NCI-H2171 (cell line): ENCODE measurements around the gene PPP1R16B.

Experiments
- DNase-seq: peaks from one replicate; lab custom pipeline; 2025; lab: John Stamatoyannopoulos, UW

PPP1R16B gene

DNA sequence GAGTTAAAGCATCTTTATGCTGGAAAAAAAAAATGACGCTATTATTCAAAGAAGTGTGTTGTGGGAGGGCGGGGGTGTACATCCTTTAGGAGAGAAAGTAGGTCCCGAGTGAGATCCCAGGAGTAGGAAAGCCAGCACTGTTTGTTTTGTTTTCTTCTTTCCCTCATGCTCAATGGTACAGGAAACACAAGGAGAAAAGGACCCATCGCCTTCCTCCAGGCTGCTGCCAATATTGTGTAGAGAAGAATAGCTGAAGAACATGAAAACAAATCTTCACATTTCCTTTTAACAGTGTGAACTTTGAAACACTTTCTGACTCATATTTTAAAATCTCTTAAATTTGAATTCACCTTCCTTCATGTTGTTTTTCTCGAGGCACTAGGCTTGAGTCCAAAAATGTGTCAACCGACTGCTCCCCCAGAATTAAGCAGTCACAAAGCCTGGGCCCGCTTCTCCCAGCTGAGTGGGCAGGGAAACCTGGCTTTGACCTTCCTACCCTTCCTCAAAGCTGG lies 22.3 kb downstream of the PPP1R16B start:
- DNase-seq = no peak

DNA sequence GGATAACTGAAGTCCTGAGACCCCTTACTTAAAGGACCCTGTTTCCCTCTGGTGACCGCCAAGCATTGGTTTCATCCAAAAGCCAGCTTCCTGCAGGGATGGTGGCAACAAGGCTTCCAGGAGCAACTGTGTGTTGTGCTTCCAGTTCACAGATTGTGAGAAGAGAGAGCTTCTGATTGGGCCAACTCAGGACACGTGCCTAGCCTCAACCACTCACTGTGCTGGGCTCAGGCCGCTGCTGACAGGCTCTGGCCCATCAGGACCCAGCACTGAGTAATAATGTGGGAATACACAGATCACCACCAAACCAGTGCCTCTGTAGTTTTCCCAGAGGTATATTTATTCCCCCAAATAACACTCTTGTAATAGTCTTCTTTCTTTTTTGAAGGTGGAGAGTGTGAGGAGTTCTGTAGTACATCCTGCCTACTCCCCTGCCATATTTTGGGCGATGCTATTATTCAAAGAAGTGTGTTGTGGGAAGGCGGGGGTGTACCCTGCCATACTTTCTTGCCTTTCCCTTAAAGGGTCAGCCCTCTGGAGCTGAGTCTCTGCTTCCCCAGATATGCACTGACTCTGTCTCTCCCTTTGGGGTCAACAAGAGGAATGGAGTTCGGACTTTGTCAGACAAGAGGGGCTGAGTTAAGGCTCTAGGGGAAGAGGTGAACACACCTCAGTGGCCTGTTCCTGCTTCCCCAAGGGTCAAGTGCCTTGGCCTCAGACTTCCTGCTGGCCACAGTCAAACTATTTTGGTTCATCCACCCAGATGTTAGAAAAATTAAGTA lies 23.2 kb downstream of the PPP1R16B start:
- DNase-seq = no peak

DNA sequence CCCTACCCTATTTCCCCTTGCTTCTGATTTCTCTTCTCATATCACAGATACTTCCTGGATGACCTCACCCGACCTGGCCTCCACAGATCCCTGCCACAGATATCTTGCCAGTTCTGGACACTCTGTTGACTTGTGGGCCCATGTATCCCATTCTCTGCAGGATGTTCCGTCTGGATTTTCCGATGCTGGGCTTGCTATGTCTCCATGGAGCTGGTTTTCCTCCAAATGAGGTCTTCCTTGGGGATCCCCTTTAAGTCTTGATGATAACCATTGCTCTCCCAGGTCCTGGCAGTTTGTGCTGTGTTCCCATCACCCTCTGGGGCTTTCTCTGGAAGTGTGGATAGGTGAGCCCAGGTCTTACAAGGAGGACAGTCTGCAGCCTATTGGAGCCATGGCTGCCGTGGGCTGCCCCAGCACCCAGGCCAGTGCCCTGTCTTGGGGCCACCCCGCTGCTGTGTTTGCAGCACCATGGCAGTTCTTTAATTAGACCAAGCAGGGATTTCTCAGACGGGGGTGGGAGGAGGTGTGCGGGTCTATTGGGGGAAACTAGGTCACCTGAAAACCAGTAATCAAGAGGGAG lies 23.9 kb downstream of the PPP1R16B start:
- DNase-seq = no peak

DNA sequence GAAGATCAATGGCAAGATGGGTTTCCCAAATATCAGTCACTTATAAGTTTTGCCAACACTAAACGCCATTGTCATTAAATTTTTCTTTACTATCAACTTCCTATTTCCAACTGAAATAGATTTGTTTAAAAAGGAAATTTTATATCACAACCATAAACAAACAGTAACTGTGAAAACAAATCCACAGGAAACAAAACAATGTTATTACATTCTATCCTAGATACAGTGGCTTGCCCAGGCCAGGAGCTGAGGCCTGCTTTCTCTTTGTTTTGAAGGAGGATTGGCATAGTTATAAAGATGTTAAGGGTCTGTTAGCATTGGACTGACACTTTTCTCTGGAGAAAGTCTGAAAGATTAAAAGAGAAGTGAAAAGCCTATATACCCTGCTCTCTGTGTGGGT lies 24.9 kb downstream of the PPP1R16B start:
- DNase-seq = no peak

DNA sequence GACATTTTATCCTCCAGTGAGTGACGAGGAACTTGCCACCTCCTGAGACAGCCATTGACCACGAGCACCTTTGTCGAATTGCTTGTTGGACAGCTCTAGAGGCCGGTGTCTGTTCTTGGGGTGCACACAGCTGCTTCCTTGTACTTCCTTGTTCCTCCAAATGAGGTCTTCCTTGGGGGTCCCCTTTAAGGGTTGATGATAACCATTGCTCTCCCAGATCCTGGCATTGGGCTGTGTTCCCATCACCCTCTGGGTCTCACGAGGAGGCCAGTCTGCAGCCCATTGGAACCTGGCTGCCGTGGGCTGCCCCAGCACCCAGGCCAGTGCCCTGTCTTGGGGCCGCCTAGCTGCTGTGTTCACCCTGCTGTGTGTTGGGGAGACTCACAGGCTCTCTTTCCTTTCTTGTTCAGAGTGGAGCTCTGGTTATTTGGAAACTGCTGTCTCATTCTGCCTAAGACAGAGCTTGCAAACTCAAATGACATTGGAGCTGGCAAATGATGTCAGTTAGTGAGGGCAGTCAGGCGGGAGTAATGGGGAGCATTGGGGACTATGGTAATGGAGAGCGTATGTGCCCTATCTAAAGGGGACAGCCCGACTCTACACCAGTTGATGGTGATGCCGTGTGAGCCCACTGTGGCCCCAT lies 25.7 kb downstream of the PPP1R16B start:
- DNase-seq = no peak

DNA sequence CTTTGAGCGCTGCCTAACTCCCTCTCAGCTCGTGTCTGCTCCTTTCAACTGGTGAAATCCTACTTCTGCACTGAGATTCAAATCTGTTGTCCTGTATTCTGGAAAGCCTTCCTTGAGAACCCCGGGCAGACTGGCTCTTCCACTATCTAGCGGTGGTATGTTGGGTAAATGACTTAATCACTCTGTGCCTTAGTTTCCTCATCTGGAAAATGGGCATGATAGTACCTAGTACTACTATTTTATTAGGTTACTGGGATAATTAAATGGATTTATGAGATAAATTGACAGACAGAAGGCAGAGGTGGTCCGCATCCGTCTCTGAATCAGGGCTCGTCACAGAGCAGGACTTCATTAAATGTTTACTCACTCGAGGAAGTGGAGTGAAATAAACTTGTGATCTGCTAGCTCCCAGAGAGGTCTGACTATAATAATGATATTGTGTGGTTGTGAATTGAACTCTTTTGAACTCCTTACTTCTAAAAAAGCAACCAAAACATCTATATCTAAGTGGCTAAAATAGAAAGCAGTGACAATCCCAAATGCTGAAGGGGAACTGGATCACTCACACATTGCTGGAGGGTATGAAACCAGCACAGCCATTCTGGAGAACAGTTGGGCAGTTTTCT lies 26.6 kb downstream of the PPP1R16B start:
- no peak for DNase-seq

DNA sequence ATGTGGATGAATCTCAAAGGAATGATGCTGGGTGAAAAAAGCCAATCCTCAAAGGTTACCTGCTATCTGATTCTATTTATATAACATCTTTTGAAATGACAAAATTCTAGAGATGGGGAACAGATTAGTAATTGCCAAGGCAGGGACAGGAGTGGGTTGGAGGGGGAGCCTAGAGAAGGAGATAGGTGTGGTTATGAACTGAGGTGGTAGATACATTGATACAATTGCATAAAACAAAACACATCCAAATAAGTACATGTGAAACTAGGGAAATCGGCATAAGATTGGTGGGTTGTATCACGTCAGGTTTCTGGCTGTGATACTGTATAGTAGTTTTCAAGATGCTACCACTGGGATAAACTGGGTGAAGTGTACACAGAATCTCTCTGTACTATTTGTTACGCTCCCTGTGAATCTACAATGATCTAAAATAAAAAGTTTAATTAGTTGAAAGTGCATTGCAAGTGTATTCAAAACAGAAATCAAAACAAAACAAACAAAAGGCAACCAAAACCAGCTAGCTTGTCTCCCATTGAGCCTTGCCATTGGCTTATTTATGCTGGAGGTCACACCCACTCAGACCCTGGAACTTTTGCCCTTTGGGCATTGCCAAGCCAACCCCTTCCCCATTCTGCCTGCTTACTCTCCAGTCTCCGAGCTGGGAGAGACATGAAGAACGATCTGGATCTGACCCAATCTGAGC lies 27.8 kb downstream of the PPP1R16B start:
- no peak for DNase-seq

DNA sequence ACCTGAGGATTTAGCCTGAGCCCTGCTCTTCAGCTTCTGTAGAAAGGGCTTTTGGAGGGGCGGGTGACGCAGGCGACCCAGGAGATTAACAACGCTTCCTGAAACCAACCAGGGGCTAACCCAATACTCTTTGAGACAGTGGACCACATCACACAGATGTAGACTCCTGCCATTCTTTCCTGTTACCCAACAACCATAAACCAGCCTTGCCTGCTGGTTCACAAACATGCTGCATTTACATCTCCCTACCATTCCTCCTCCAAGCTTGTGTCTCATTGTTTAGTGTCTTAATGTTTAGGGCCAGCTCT lies 28.3 kb downstream of the PPP1R16B start:
- DNase-seq = no peak

DNA sequence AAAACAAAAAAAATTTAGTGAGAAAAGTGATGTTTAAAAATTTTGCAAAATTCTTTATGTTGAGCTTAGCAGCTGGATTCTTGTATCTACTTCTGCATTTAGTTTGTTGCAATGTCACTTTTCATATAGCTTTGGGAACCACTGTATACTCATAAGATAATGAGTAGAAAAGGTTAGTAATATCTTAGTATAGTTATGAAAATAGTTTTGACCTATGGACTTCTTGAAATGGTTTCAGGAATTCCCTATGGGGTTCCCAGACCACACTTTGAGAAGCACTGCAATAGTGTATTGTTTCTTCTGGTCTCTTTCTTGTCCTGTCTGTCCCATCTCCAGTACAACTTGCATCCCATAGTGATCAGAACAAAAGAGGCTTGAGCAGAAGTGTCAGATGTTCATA lies 29.4 kb downstream of the PPP1R16B start:
- no peak for DNase-seq

DNA sequence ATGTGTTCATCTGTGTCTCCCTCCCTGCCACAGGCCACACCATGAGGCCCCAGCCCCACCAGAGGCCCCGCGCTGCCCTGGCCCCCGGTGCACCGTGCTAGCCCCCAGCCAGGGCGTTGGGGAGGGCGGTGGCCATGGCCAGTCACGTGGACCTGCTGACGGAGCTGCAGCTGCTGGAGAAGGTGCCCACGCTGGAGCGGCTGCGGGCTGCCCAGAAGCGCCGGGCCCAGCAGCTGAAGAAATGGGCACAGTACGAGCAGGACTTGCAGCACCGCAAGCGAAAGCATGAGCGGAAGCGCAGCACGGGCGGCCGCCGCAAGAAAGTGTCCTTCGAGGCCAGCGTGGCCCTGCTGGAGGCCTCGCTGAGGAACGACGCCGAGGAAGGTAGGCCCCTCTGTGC lies 30.3 kb downstream of the PPP1R16B start:
- DNase-seq = no peak

DNA sequence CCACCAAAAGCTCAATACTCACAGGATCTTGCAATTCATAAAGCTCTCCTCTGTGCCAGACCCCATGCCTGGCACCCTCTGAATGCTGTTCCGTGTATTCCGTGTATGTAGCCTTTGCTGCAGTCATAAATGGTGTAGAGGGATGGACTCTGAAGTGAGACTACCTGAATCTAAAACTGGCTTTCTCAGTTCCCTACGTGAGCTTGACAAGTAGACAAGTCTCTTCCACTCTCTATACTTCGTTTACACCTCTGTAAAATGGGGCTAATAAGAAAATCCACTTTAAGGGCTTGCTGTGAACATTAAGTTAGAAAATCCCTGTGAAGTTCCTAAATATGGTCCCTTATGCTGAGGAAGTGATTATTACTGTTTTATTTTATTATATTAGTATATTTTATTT lies 31.5 kb downstream of the PPP1R16B start:
- DNase-seq = no peak

DNA sequence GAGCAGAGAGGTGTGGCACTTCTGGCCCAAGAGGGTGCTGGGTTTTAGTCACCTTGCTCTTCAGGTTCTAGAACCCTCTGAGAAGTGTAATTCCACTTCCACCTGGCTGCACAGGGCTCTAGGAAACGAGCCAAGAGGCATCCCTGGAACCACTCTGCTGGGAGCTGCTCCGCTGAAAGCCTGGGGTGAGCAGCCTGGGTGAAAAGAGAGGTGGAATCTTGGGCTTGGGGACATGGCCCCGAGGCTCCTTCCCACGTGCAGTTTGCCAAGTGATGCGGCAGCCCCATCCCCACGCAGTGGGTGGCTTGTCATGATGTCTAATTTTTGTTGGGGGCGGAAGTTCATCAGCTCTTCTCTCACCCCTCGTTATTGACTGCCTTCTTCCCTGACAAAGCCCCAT lies 32.8 kb downstream of the PPP1R16B start:
- no peak for DNase-seq

DNA sequence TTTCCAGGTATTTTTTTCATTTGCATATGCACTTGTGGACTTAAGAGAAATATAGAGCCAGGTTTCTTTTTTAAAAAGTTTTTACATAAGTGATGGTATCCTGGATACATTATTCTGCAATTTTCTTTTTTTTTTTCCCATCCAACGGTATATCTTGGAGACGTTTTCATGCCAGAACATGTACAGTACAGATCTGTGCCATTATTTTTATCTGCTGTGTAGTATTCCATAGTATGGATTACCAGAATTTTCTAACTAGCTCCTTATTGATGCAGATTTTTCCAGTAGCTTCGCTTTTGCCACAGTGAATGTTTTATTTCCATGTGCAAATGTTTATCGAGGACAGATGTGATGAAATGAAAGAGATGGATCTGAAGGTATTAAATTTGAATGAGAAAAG lies 34.1 kb downstream of the PPP1R16B start:
- DNase-seq = no peak

DNA sequence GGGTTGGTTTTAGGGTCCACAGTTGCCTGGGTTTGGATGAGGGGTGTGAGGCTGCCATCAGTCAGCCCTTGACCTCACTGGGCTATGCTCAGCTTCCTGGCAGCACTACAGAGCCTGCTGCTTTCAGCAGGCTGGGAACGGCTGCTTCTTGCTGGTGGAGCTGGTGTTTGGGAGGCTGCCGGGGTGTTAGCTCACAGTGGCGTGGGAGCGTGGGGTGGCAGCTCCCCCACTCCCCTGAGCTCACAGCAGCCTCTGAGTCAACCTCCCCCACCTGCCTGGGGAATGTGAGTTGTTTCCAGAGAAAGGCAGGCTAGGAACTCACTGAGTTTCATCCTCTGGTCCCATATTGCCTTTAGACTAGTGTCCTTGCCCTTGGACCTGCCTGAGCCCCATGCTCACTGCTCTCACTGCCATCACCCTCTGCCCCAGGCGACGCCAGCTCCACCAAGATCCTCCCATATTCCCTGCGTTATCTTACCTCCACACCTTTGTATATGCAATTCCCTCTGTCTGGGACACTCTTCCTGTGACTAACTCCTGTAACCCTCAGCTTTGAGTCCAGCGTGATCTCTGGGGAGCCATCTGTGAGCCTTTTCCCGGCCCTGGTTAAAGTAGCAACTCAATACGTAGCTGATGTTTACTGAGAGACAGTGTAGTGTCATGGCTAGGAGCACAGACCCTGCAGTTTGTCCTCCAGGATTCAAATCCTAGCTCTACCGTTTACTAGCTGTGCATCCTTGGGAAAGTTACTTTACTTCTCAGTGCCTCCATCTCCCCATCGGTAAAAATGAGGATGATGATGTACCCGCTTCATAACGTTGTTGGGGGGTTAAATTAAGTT lies 34.8 kb downstream of the PPP1R16B start:
- no peak for DNase-seq

DNA sequence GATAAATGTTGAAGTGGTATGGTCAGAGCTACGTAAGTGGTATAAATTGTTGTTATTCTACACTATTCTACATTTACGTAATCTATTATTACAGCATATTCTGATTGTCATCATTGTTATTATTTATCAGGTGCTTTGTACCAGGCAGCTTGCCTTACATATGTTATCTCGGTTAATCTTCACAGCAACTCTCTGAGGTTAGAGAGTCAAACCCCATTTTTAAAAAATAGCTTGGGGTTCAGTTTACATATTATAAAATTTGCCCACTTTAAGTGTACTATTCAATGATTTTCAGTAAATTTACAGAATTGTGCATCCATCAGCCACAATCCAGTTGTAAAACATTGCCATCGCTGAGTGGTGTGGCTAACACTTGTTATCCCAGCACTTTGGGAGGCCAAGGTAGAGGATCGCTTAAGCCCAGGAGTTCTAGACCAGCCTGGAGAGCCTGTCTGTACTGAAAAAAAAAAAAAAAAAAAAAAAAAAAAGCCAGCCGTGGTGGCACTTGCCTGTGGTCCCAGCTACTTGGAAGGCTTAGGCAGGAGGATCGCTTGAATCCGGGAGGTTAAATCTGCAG lies 35.5 kb downstream of the PPP1R16B start:
- DNase-seq = no peak

DNA sequence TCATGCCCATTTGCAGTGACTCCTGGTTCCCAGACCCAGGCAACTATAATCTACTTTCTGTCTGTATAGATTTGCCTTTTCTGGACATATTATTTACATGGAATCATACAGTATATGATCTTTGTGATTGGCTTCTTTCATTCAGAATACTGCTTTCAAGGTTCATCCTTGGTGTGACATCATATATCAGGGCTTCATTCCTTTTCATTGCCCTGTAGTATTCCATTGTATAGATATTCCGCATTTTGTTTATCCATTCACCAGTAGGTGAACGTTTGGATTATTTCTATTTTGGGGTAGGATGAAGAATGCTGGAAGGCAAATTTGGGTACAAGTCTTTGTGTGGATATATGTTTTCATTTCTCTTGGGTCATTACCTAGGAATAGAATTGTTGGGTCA lies 36.1 kb downstream of the PPP1R16B start:
- no peak for DNase-seq

DNA sequence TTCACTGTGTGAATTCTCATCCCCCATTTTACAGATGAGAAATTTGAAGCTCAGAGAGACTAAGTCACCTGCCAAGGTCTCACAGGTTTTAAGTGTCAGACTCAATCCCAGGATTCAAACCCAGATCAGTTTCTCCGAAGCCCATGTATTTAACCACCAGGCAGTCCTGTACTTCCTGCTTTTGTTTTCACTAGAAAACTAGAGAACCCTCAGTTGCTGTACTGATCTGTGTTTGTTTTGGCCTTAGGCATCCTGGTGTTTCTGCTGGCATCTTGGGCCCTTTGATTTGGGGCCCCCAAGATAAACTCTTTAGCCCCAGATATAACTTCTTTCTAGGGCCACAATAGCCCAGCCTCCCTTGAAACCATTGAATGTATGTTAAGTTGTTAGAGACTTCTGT lies 36.5 kb downstream of the PPP1R16B start:
- DNase-seq = no peak

DNA sequence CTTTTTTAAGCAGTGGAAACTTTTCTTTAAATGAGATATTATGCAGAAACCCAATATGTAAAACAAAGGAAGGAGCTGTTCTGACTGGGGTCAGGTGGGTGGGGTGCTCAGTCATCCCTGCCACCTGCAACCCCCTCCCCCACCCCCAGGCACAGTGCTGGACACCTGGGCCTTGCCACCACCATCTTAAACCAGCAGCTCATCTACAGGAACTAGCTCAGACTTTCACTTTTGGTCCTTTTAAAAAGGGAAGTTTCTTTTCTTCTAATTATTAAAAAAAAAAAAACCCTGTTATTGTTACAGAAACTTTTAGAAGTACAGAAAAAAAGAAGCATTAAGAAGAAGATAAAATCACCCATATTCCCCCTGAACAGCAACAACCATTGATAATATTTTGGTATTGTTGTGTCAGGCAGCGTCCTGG lies 37.1 kb downstream of the PPP1R16B start:
- no peak for DNase-seq

DNA sequence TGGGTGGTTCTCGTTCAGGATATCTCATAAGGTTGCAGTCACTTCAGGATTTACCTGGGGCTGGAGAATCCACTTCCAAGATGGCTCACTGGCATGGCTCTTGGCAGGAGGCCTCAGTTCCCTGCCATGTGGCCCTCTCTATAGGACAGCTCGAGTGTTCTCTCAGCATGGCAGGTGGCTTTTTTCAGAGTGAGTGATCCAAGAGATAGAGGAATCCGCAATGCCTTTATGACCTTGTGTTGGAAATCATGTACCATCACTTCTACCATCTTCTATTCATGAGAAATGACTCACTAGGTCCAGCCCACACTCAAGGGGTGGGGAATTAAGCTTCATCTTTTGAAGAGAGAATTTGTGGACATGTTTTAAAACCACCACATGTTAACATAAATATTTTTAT lies 37.8 kb downstream of the PPP1R16B start:
- no peak for DNase-seq

DNA sequence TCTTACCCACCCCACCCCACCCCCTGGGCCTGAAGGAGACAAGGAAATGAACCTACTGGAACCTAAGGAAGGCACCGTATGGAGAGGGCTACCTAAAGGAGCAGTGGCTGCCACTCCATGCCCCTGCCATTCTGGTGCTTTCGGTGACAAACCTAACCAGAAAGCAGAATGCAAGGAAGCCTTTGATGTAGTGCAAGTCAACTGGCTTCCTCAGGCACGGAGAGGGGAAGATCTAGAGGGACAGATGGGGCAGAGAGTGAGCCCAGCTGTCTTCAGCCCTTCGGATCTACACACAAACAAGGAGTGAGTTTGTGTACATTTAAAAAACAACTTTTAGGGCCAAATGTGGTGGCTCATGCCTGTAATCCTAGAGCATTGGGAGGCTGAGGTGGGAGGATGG lies 39.5 kb downstream of the PPP1R16B start:
- no peak for DNase-seq

DNA sequence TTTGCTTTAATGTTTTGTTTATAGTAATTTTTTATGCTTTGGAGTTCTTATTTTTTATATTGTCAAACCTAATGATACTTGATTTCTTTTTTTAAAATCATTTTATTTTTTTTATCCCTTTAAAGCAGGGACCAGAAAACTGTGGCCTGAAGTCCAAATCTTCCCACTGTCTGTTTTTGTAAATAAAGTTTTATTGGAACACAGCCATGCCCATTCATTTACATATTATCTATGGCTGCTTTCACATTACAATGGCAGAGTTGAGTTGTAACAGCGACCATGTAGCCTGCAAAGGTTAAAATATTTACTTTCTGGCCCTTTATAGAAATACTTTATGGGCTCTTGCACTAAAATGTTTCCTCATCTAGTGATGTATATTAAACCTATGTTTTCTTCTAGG lies 42.3 kb downstream of the PPP1R16B start:
- DNase-seq = no peak
